ENCODE data around the gene BAG3.

- TF ChIP-seq CTCF (IDR thresholded peaks at IDR 0.05) (no peak), POLR2A (IDR thresholded peaks at IDR 0.05) (no peak)
Observed at GRCh38 chr10:119666709-119667004, 15.5 kb downstream of the BAG3 start.
